ENCODE data around the gene HILPDA. TPM values are rescaled to one million over a fixed set of nuclear protein-coding genes. Genes with fewer than 3 reads are reported as not detected.

The HILPDA gene
- total RNA-seq, 1 donor from 2014 or later, result 12.4 TPM

DNA sequence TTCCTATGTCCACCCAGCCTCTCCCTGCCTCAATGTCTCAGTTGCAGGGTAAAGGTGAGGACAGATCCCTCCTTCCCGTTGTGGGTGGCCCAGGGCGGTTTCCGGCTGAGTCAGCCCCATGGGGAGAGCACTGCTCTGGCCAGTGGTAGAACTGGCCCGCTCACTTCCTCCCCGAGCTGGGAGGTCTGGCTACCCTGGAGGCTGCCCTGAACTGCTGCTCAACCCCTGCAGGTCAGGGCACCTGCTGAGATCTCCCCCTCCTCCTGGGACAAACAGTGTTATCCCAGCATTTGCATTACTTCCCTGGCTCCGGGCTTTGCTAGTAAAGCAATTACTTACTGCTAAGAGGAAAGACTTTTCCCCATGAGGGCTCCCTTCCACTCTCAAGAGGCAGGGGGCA, 24.5 kb upstream of the HILPDA start:
- DNase-seq (ENCODE audit: low read depth), result no peak
- FAIRE-seq, result no peak
- H3K36me3 ChIP-seq (ENCODE audit: insufficient read depth, low read length), result no peaks in the 10 kb centered on the region
- H3K27me3 ChIP-seq (ENCODE audit: insufficient read depth, low read length), result peaks cover 17% of the 10 kb centered on the region
- H3K4me3 Mint-ChIP-seq (ENCODE audit: unreplicated experiment), result no peak overlapping the region
- no peak overlapping the region for H3K27ac Mint-ChIP-seq (ENCODE audit: unreplicated experiment)
- H3K36me3 Mint-ChIP-seq (ENCODE audit: low read depth, unreplicated experiment), result no peaks in the 10 kb centered on the region
- H3K79me2 ChIP-seq (ENCODE audit: insufficient read depth, low read length), result no peaks in the 10 kb centered on the region
- H3K9me3 Mint-ChIP-seq (ENCODE audit: unreplicated experiment), result no peaks in the 10 kb centered on the region
- H3K27me3 Mint-ChIP-seq (ENCODE audit: low read depth, unreplicated experiment), result peaks cover 10% of the 10 kb centered on the region
- no peaks in the 10 kb centered on the region for H4K20me1 ChIP-seq (ENCODE audit: insufficient read depth, low read length)
- H3K4me3 ChIP-seq (ENCODE audit: insufficient read depth, low read depth, low read length), result no peak overlapping the region
- H2AFZ ChIP-seq (ENCODE audit: low read depth, low read length), result no peak overlapping the region
- no peak overlapping the region for H3K9ac ChIP-seq (ENCODE audit: low read length)
- H3K4me2 ChIP-seq (ENCODE audit: low read length), result no peak overlapping the region
- no peak overlapping the region for H3K27ac ChIP-seq (ENCODE audit: low read depth, low read length)
- no peaks in the 10 kb centered on the region for H3K4me1 Mint-ChIP-seq (ENCODE audit: low read depth, unreplicated experiment)
- H3K4me1 ChIP-seq (ENCODE audit: insufficient read depth, low read length), result no peaks in the 10 kb centered on the region
- H3K9me3 ChIP-seq (ENCODE audit: insufficient read depth, low read depth, low read length), result no peaks in the 10 kb centered on the region
- TF ChIP-seq, protein P1, sequence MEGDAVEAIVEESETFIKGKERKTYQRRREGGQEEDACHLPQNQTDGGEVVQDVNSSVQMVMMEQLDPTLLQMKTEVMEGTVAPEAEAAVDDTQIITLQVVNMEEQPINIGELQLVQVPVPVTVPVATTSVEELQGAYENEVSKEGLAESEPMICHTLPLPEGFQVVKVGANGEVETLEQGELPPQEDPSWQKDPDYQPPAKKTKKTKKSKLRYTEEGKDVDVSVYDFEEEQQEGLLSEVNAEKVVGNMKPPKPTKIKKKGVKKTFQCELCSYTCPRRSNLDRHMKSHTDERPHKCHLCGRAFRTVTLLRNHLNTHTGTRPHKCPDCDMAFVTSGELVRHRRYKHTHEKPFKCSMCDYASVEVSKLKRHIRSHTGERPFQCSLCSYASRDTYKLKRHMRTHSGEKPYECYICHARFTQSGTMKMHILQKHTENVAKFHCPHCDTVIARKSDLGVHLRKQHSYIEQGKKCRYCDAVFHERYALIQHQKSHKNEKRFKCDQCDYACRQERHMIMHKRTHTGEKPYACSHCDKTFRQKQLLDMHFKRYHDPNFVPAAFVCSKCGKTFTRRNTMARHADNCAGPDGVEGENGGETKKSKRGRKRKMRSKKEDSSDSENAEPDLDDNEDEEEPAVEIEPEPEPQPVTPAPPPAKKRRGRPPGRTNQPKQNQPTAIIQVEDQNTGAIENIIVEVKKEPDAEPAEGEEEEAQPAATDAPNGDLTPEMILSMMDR (IDR thresholded peaks at IDR 0.05; ENCODE audit: insufficient read depth, low read depth, low read length), result no peak
- TF ChIP-seq EZH2 (IDR thresholded peaks at IDR 0.05; ENCODE audit: insufficient read depth, low read length), result no peak

DNA sequence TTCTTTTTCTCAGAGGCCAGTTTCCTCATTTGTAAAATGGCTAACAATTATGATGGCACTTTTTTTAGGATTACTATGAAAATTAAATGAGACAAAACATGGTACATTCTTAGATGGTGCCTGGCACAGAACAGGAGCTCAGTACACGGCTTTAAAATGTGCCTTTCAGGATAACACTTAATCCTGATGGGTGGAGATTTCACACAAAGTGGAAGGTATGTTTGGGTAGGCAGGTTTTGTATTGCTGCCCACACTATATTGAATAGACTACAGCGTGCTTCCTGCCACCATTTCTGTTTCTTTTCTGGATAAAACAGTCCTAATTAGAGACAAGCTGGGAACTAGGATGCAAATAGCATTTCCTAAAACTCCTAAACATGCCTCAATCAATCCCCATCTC, 23.9 kb upstream of the HILPDA start:
- Histone ChIP-seq H3K36me3 (ENCODE audit: insufficient read depth, low read length) (no peaks in the 10 kb centered on the region), H3K9ac (ENCODE audit: low read length) (no peak overlapping the region), H3K4me3 (ENCODE audit: insufficient read depth, low read depth, low read length) (no peak overlapping the region), H3K27ac (ENCODE audit: low read depth, low read length) (no peak overlapping the region), H4K20me1 (ENCODE audit: insufficient read depth, low read length) (no peaks in the 10 kb centered on the region), H3K9me3 (ENCODE audit: insufficient read depth, low read depth, low read length) (no peaks in the 10 kb centered on the region), H3K4me1 (ENCODE audit: insufficient read depth, low read length) (no peaks in the 10 kb centered on the region), H3K79me2 (ENCODE audit: insufficient read depth, low read length) (no peaks in the 10 kb centered on the region), H2AFZ (ENCODE audit: low read depth, low read length) (no peak overlapping the region), H3K4me2 (ENCODE audit: low read length) (no peak overlapping the region), H3K27me3 (ENCODE audit: insufficient read depth, low read length) (peaks cover 17% of the 10 kb centered on the region)
- peaks cover 10% of the 10 kb centered on the region for H3K27me3 Mint-ChIP-seq (ENCODE audit: low read depth, unreplicated experiment)
- H3K4me1 Mint-ChIP-seq (ENCODE audit: low read depth, unreplicated experiment), result no peaks in the 10 kb centered on the region
- TF ChIP-seq, protein P1 (IDR thresholded peaks at IDR 0.05; ENCODE audit: insufficient read depth, low read depth, low read length), result no peak
- no peak for TF ChIP-seq EZH2 (IDR thresholded peaks at IDR 0.05; ENCODE audit: insufficient read depth, low read length)
- no peaks in the 10 kb centered on the region for H3K36me3 Mint-ChIP-seq (ENCODE audit: low read depth, unreplicated experiment)
- H3K4me3 Mint-ChIP-seq (ENCODE audit: unreplicated experiment), result no peak overlapping the region
- FAIRE-seq (no peak), DNase-seq (ENCODE audit: low read depth) (no peak)
- no peak overlapping the region for H3K27ac Mint-ChIP-seq (ENCODE audit: unreplicated experiment)
- H3K9me3 Mint-ChIP-seq (ENCODE audit: unreplicated experiment), result no peaks in the 10 kb centered on the region

DNA sequence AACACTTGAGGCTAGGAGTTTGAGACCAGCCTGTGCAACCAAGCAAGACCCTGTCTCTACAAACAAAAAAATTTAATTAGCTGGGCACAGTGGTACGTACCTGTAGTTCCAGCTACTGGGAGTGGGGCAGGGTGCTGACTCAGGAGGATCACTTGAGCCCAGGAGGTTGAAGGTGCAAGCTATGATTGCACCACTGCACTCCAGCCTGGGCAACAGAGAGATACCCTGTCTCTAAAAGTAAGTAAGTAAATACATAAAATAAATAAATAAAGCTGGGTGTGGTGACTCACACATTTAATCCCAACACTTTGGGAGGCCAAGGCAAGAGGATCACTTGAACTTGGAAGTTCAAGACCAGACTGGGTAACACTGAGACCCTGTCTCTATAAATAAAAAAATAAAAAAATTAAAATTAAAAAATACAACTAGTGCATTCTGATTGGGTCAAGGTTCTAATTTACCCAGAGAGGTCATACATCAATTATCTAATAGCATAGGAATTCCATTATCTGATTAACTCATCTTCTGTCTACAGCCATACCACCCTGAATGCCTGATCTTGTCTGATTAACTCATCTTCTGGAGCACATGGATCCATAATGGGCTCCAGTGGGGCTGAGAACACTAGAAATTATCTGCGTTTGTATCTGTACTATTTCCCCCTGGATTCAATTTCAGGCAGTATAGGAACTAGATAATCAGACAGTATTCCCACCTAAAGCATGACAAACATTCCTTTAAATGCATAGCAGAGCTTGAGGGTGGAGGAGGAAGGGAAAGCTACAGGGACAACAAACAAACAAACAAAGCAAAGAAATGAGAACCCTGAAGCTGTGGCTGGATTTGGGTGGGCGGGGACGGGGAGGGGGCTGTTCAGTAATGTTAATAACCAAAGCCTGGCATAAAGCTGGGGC, 21.0 kb upstream of the HILPDA start:
- no peak for FAIRE-seq
- no peaks in the 10 kb centered on the region for H3K36me3 ChIP-seq (ENCODE audit: insufficient read depth, low read length)

More for the DNA sequence above, 21.0 kb upstream of the HILPDA start:
- Histone ChIP-seq H3K4me3 (ENCODE audit: insufficient read depth, low read depth, low read length) (no peak overlapping the region), H3K9me3 (ENCODE audit: insufficient read depth, low read depth, low read length) (no peaks in the 10 kb centered on the region), H3K79me2 (ENCODE audit: insufficient read depth, low read length) (no peaks in the 10 kb centered on the region), H4K20me1 (ENCODE audit: insufficient read depth, low read length) (no peaks in the 10 kb centered on the region), H3K27me3 (ENCODE audit: insufficient read depth, low read length) (peaks cover 17% of the 10 kb centered on the region), H3K4me2 (ENCODE audit: low read length) (no peak overlapping the region), H3K4me1 (ENCODE audit: insufficient read depth, low read length) (no peaks in the 10 kb centered on the region), H3K27ac (ENCODE audit: low read depth, low read length) (no peak overlapping the region), H3K9ac (ENCODE audit: low read length) (no peak overlapping the region), H2AFZ (ENCODE audit: low read depth, low read length) (no peak overlapping the region)
- DNase-seq (ENCODE audit: low read depth), result no peak
- Mint-ChIP-seq H3K27ac (ENCODE audit: unreplicated experiment) (no peak overlapping the region), H3K4me1 (ENCODE audit: low read depth, unreplicated experiment) (no peaks in the 10 kb centered on the region), H3K27me3 (ENCODE audit: low read depth, unreplicated experiment) (peaks cover 10% of the 10 kb centered on the region), H3K9me3 (ENCODE audit: unreplicated experiment) (no peaks in the 10 kb centered on the region), H3K4me3 (ENCODE audit: unreplicated experiment) (no peak overlapping the region), H3K36me3 (ENCODE audit: low read depth, unreplicated experiment) (no peaks in the 10 kb centered on the region)
- no peak for TF ChIP-seq EZH2 (IDR thresholded peaks at IDR 0.05; ENCODE audit: insufficient read depth, low read length)
- TF ChIP-seq, protein P1 (IDR thresholded peaks at IDR 0.05; ENCODE audit: insufficient read depth, low read depth, low read length), result no peak
